Measurements from ENCODE around the gene NCKAP5L. TPM values are rescaled to one million over a fixed set of nuclear protein-coding genes. Genes with fewer than 3 reads are reported as not detected.
"Not testable (repeated sequence)": the region's sequence is repeated elsewhere in the genome, so short reads cannot be mapped to it uniquely, and the experiment has no call there.

NCKAP5L gene
- total RNA-seq, 1 donor, result 40.5 TPM

DNA sequence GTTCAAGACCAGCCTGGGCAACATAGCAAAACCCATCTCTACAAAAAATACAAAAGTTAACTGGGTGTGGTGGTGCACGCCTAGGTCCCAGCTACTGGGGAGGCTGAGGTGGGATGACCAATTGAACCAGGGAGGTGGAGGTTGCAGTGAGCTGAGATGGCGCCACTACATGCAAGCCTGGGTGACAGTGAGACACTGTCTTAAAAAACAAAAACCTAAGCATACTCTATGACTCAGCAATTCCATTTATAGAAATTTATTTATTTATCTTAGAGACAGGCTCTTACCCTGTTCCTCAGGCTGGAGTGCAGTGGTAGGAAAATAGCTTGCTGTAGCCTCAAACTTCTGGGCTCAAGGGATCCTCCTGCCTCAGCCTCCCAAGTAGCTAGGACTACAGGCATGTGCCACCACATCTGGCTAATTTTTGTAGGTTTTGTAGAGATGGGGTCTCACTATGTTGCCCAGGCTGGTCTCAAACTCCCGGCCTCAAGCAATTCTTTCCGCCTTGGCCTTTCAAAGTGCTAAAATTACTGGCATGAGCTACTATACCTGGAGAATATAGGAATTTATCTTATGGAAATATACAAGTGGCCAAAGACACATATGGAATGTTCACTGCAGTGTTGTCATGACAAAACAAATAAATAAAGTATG, 43.3 kb downstream of the NCKAP5L start:
- H2AFZ ChIP-seq (ENCODE audit: low read length), result no peak overlapping the region
- H3K4me1 ChIP-seq (ENCODE audit: insufficient read depth, low read length), result peaks cover 13% of the 10 kb centered on the region
- no peaks in the 10 kb centered on the region for H3K9me3 ChIP-seq (ENCODE audit: low read depth, low read length)
- no peak overlapping the region for H3K27ac ChIP-seq (ENCODE audit: low read depth, low read length)
- H4K20me1 ChIP-seq (ENCODE audit: insufficient read depth, low read length), result no peaks in the 10 kb centered on the region
- H3K4me3 ChIP-seq (ENCODE audit: insufficient read depth, low read length), result no peak overlapping the region
- peaks cover 10% of the 10 kb centered on the region for H3K36me3 ChIP-seq (ENCODE audit: insufficient read depth, low read length)
- H3K4me2 ChIP-seq (ENCODE audit: insufficient read depth, low read length), result no peak overlapping the region
- peak; percentile 23 for DNase-seq (ENCODE audit: insufficient read length, low spot score, missing footprints)
- H3K79me2 ChIP-seq (ENCODE audit: insufficient read depth, low read length), result no peaks in the 10 kb centered on the region
- peaks cover 8% of the 10 kb centered on the region for H3K27me3 ChIP-seq (ENCODE audit: insufficient read depth, low read length)
- TF ChIP-seq, protein P1, sequence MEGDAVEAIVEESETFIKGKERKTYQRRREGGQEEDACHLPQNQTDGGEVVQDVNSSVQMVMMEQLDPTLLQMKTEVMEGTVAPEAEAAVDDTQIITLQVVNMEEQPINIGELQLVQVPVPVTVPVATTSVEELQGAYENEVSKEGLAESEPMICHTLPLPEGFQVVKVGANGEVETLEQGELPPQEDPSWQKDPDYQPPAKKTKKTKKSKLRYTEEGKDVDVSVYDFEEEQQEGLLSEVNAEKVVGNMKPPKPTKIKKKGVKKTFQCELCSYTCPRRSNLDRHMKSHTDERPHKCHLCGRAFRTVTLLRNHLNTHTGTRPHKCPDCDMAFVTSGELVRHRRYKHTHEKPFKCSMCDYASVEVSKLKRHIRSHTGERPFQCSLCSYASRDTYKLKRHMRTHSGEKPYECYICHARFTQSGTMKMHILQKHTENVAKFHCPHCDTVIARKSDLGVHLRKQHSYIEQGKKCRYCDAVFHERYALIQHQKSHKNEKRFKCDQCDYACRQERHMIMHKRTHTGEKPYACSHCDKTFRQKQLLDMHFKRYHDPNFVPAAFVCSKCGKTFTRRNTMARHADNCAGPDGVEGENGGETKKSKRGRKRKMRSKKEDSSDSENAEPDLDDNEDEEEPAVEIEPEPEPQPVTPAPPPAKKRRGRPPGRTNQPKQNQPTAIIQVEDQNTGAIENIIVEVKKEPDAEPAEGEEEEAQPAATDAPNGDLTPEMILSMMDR (IDR thresholded peaks at IDR 0.05; ENCODE audit: extremely low read depth, low read depth, low read length), result no peak

- peak; percentile 73 for DNase-seq (ENCODE audit: insufficient read length, low spot score, missing footprints)
- Histone ChIP-seq H3K79me2 (ENCODE audit: insufficient read depth, low read length) (no peaks in the 10 kb centered on the region), H3K4me3 (ENCODE audit: insufficient read depth, low read length) (no peak overlapping the region), H3K4me1 (ENCODE audit: insufficient read depth, low read length) (peaks cover 13% of the 10 kb centered on the region), H3K9me3 (ENCODE audit: low read depth, low read length) (no peaks in the 10 kb centered on the region), H4K20me1 (ENCODE audit: insufficient read depth, low read length) (no peaks in the 10 kb centered on the region), H3K36me3 (ENCODE audit: insufficient read depth, low read length) (peaks cover 5% of the 10 kb centered on the region), H2AFZ (ENCODE audit: low read length) (no peak overlapping the region), H3K27ac (ENCODE audit: low read depth, low read length) (peak overlapping the region; percentile 3), H3K27me3 (ENCODE audit: insufficient read depth, low read length) (peaks cover 8% of the 10 kb centered on the region), H3K4me2 (ENCODE audit: insufficient read depth, low read length) (no peak overlapping the region)
- TF ChIP-seq, protein P1 (IDR thresholded peaks at IDR 0.05; ENCODE audit: extremely low read depth, low read depth, low read length), result no peak
Measured at GRCh38 chr12:49783917-49784676, 44.1 kb downstream of the NCKAP5L start.

GRCh38 chr12:49780914-49781313, 47.3 kb downstream of the NCKAP5L start:
- not testable (repeated sequence) for H3K27ac ChIP-seq (ENCODE audit: low read depth, low read length); H3K4me2 ChIP-seq (ENCODE audit: insufficient read depth, low read length); H3K27me3 ChIP-seq (ENCODE audit: insufficient read depth, low read length); H3K79me2 ChIP-seq (ENCODE audit: insufficient read depth, low read length); H3K36me3 ChIP-seq (ENCODE audit: insufficient read depth, low read length); H4K20me1 ChIP-seq (ENCODE audit: insufficient read depth, low read length); H3K4me3 ChIP-seq (ENCODE audit: insufficient read depth, low read length); DNase-seq (ENCODE audit: insufficient read length, low spot score, missing footprints); H3K9me3 ChIP-seq (ENCODE audit: low read depth, low read length); H2AFZ ChIP-seq (ENCODE audit: low read length)
- H3K4me1 ChIP-seq (ENCODE audit: insufficient read depth, low read length), result peaks cover 13% of the 10 kb centered on the region

DNA sequence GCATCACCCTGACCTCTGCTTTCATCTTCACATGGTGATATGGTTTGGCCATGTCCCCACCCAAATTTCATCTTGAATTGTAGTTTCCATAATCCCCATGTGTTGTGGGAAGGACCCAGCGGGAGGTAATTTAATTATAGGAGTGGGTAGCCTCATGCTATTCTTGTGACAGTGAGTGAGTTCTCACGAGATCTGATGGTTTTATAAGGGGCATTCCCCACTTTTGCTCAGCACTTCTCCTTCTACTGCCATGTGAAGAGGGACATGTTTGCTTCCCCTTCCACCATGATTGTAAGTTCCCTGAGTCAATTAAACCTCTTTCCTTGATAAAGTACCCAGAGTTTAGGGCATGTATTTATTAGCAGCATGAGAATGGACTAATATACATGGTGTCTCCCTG, 48.6 kb downstream of the NCKAP5L start:
- Histone ChIP-seq H3K79me2 (ENCODE audit: insufficient read depth, low read length) (no peaks in the 10 kb centered on the region), H2AFZ (ENCODE audit: low read length) (no peak overlapping the region), H3K4me2 (ENCODE audit: insufficient read depth, low read length) (no peak overlapping the region), H3K4me1 (ENCODE audit: insufficient read depth, low read length) (peaks cover 11% of the 10 kb centered on the region), H3K9me3 (ENCODE audit: low read depth, low read length) (no peaks in the 10 kb centered on the region), H4K20me1 (ENCODE audit: insufficient read depth, low read length) (no peaks in the 10 kb centered on the region), H3K36me3 (ENCODE audit: insufficient read depth, low read length) (no peaks in the 10 kb centered on the region), H3K27ac (ENCODE audit: low read depth, low read length) (no peak overlapping the region), H3K27me3 (ENCODE audit: insufficient read depth, low read length) (peaks cover 8% of the 10 kb centered on the region), H3K4me3 (ENCODE audit: insufficient read depth, low read length) (no peak overlapping the region)
- TF ChIP-seq, protein P1 (IDR thresholded peaks at IDR 0.05; ENCODE audit: extremely low read depth, low read depth, low read length), result no peak
- no peak for DNase-seq (ENCODE audit: insufficient read length, low spot score, missing footprints)

All from osteoblast (primary cell).